Mesenchymal stem cell (in vitro differentiated cells and primary cell): ENCODE data around the gene CCDC50.

Source experiments
- DNase-seq: peaks from one replicate; pipeline ENCODE4 v3.0.0-alpha.2; 2013
- H2AFZ ChIP-seq: one replicate; pipeline ENCODE4 v1.6.1; 2013; ENCODE audit warnings: low read depth, mild to moderate bottlenecking, control low read depth, inconsistent platforms, low read length, moderate library complexity
- H2AK5ac ChIP-seq: 2 replicates; pipeline ENCODE4 v1.6.1; 2013; ENCODE audit warnings: low read length, moderate library complexity, mild to moderate bottlenecking, inconsistent platforms; ENCODE audit not compliant: severe bottlenecking
- H2BK120ac ChIP-seq: one replicate; pipeline ENCODE4 v1.6.1; 2013; ENCODE audit warnings: low read depth, mild to moderate bottlenecking, inconsistent platforms, low read length, moderate library complexity
- H2BK12ac ChIP-seq, 2 experiments: one replicate each; pipeline ENCODE4 v1.6.1; 2013; ENCODE audit warnings: inconsistent platforms in 2 of 2, low read length in 2 of 2, mild to moderate bottlenecking in 2 of 2, moderate library complexity in 2 of 2, control low read depth in 1 of 2
- H2BK15ac ChIP-seq: one replicate; pipeline ENCODE4 v1.6.1; 2013; ENCODE audit warnings: mild to moderate bottlenecking, low read depth, inconsistent platforms; ENCODE audit not compliant: poor library complexity, severe bottlenecking
- H2BK5ac ChIP-seq: 2 replicates; pipeline ENCODE4 v1.6.1; 2013; ENCODE audit warnings: low read depth, mild to moderate bottlenecking, low read length, control low read depth, inconsistent platforms; ENCODE audit not compliant: poor library complexity, severe bottlenecking
- H3K14ac ChIP-seq, 2 experiments: one replicate each; pipeline ENCODE4 v1.6.1; 2013; ENCODE audit warnings: inconsistent platforms in 2 of 2, low read length in 2 of 2, control low read depth in 1 of 2, mild to moderate bottlenecking in 1 of 2, moderate library complexity in 1 of 2
- H3K18ac ChIP-seq, 2 experiments: one replicate each; pipeline ENCODE4 v1.6.1; 2013; ENCODE audit warnings: inconsistent platforms in 2 of 2, low read length in 2 of 2, control low read depth in 1 of 2, low read depth in 1 of 2, mild to moderate bottlenecking in 1 of 2
- H3K23ac ChIP-seq, 2 experiments: one replicate each; pipeline ENCODE4 v1.6.1; 2013; ENCODE audit warnings: inconsistent platforms in 2 of 2, low read length in 2 of 2, mild to moderate bottlenecking in 2 of 2, moderate library complexity in 2 of 2, control low read depth in 1 of 2
- H3K27ac ChIP-seq: 2 replicates; pipeline ENCODE4 v1.5.1; 2013; ENCODE audit warnings: mild to moderate bottlenecking, moderate library complexity, low read length, control low read depth, inconsistent platforms; ENCODE audit not compliant: poor library complexity, severe bottlenecking
- H3K27me3 ChIP-seq, 2 experiments: 2 replicates each; pipeline versions ENCODE4 v1.6.1 to v1.7.0; 2013; ENCODE audit warnings: low read length in 2 of 2, mild to moderate bottlenecking in 2 of 2, moderate library complexity in 2 of 2, control low read depth in 1 of 2, inconsistent platforms in 1 of 2; ENCODE audit not compliant: control insufficient read depth in 1 of 2, insufficient read depth in 1 of 2
- H3K36me3 ChIP-seq, 2 experiments: 2 replicates each; pipeline versions ENCODE4 v1.6.1 to v1.7.0; 2013; ENCODE audit warnings: low read length in 2 of 2, control low read depth in 1 of 2, inconsistent platforms in 1 of 2, low read depth in 1 of 2, mild to moderate bottlenecking in 1 of 2; ENCODE audit not compliant: insufficient read depth in 2 of 2, control insufficient read depth in 1 of 2
- H3K4ac ChIP-seq, 2 experiments: one replicate each; pipeline ENCODE4 v1.6.1; 2013; ENCODE audit warnings: inconsistent platforms in 2 of 2, low read length in 2 of 2, mild to moderate bottlenecking in 2 of 2, moderate library complexity in 2 of 2, control low read depth in 1 of 2, low read depth in 1 of 2
- H3K4me1 ChIP-seq: 2 replicates; pipeline ENCODE4 v1.6.1; 2013; ENCODE audit warnings: low read depth, low read length, control low read depth; ENCODE audit not compliant: control insufficient read depth, insufficient read depth
- H3K4me2 ChIP-seq: 2 replicates; pipeline ENCODE4 v1.6.1; 2013; ENCODE audit warnings: low read length, mild to moderate bottlenecking, inconsistent platforms; ENCODE audit not compliant: poor library complexity, severe bottlenecking
- H3K4me3 ChIP-seq, 2 experiments: 2 replicates each; pipeline versions ENCODE4 v1.5.1 to v1.7.0; 2013; ENCODE audit warnings: low read length in 2 of 2, mild to moderate bottlenecking in 2 of 2, control low read depth in 1 of 2, low read depth in 1 of 2; ENCODE audit not compliant: insufficient read depth in 1 of 2
- H3K79me1 ChIP-seq: replicated peaks from 2 replicates; pipeline ENCODE4 v1.6.1; 2013; ENCODE audit warnings: mild to moderate bottlenecking, control low read depth, low read length, inconsistent platforms; ENCODE audit not compliant: poor library complexity, severe bottlenecking
- H3K9ac ChIP-seq: 2 replicates; pipeline ENCODE4 v1.7.0; 2013; ENCODE audit warnings: mild to moderate bottlenecking, low read length, moderate library complexity
- H3K9me3 ChIP-seq: 2 replicates; pipeline ENCODE4 v1.7.0; 2013; ENCODE audit warnings: mild to moderate bottlenecking, low read length; ENCODE audit not compliant: control insufficient read depth
- H4K8ac ChIP-seq: one replicate; pipeline ENCODE4 v1.6.1; 2013; ENCODE audit warnings: inconsistent platforms, mild to moderate bottlenecking, low read length, moderate library complexity
- H4K91ac ChIP-seq: one replicate; pipeline ENCODE4 v1.6.1; 2013; ENCODE audit warnings: mild to moderate bottlenecking, low read length, inconsistent platforms
- WGBS: methylation state at CpG from one replicate; pipeline ENCODE4 v1.1.7; 2013; ENCODE audit warnings: mixed read lengths; 5-methylcytosine and 5-hydroxymethylcytosine counted together

CCDC50 gene

DNA sequence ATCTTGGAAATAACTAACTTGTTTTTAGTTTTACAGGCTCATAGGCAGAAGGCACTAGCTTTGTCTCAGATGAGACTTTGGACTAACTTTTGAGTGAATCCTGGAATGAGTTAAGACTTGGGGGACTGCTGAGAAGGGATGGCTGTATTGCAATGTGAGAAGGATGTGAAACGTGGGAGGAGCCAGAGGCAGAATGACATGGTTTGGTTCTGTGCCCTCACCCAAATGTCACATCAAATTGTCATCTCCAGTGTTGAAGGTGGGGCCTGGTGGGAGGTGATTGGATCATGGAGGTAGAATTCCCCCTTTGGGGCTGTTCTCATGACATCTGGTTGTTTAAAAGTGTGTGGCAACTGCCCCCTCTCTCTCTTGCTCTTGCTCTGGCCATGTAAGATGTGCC is 28.8 kb upstream of the CCDC50 start:
- peak overlapping the region; percentile 53 for H2AFZ ChIP-seq
- no peaks in the 10 kb centered on the region for H3K4me1 ChIP-seq
- H2BK15ac ChIP-seq, result no peak overlapping the region
- no peaks in the 10 kb centered on the region for H3K27me3 ChIP-seq
- H2BK12ac ChIP-seq, result no peak overlapping the region
- WGBS, result 60% methylated on average over 1 of the region's 1 CpG
- H2AK5ac ChIP-seq, result no peak overlapping the region
- no peak overlapping the region for H2BK5ac ChIP-seq
- H3K9me3 ChIP-seq, result no peaks in the 10 kb centered on the region
- no peak overlapping the region for H3K18ac ChIP-seq
- H4K91ac ChIP-seq, result no peak overlapping the region
- H3K27ac ChIP-seq, result no peak overlapping the region
- H4K8ac ChIP-seq, result no peak overlapping the region
- H3K23ac ChIP-seq, result no peak overlapping the region
- no peak overlapping the region for H3K14ac ChIP-seq
- H3K4me3 ChIP-seq, result no peak overlapping the region
- DNase-seq, result no peak
- no peak overlapping the region for H2BK120ac ChIP-seq
- no peaks in the 10 kb centered on the region for H3K36me3 ChIP-seq
- no peak overlapping the region for H3K9ac ChIP-seq
- no peaks in the 10 kb centered on the region for H3K79me1 ChIP-seq
- H3K4me2 ChIP-seq, result no peak overlapping the region
- no peak overlapping the region for H3K4ac ChIP-seq

DNA sequence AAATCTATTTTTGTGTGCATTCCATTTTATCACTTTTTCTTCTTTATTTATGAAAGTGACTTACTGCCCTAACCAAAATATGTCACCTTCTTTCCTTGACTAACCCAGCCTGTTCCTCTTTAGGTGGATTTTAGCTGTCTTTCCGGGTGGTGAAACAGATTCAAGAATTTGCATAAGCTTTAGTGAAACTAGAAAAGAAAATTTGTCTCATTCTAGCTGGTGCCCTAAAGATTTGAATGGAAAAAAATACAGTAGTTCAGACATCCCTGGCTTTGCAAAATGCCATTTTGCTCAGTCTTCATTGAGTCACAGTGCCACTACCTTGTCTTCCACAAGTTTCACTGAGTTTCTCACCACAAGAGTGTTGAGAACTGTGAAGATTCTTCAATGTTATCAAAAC is 28.2 kb upstream of the CCDC50 start:
- Histone ChIP-seq H2BK5ac (no peak overlapping the region), H3K4me3 (no peak overlapping the region), H3K27me3 (no peaks in the 10 kb centered on the region), H3K4me1 (no peaks in the 10 kb centered on the region), H3K23ac (no peak overlapping the region), H3K27ac (no peak overlapping the region), H3K9ac (no peak overlapping the region), H2BK120ac (no peak overlapping the region), H2AFZ (no peak overlapping the region), H3K18ac (no peak overlapping the region), H4K8ac (no peak overlapping the region), H2AK5ac (no peak overlapping the region), H4K91ac (no peak overlapping the region), H3K36me3 (no peaks in the 10 kb centered on the region), H2BK15ac (no peak overlapping the region), H3K79me1 (no peaks in the 10 kb centered on the region), H3K4ac (no peak overlapping the region), H3K4me2 (no peak overlapping the region), H3K9me3 (no peaks in the 10 kb centered on the region), H2BK12ac (no peak overlapping the region), H3K14ac (no peak overlapping the region)
- WGBS, result 100% methylated on average over 1 of the region's 1 CpG
- DNase-seq, result no peak

DNA sequence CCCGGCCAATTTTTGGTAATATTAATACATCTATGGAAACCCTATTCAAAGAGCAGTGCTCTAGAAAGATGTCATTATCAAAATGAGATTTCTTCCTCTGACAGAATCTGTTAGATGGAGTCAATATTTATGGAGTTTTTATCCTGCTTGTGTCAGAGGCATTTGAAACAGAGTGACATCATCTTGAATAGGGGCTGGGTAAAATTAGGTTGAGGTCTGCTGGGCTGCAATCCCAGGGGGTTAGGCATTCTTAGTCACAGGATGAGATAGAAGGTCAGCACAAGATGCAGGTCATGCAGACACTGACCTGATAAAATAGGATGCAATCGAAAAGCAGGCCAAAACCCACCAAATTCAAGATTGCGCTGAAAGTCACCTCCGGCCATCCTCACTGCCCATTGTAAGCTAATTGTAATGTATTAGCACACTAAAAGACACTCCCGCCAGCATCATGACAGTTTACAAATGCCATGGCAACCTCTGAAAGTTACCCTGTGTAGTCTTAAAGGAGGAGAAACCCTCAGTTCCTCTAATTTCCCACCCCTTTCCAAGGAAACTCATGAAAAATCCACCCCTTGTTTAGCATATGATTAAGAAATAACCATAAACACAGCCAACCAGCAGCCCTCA is 27.3 kb upstream of the CCDC50 start:
- no peak overlapping the region for H3K4ac ChIP-seq
- H2BK12ac ChIP-seq, result no peak overlapping the region
- H3K18ac ChIP-seq, result no peak overlapping the region
- no peak overlapping the region for H2BK5ac ChIP-seq
- H3K23ac ChIP-seq, result no peak overlapping the region
- no peaks in the 10 kb centered on the region for H3K9me3 ChIP-seq
- H3K4me2 ChIP-seq, result no peak overlapping the region
- H2BK120ac ChIP-seq, result no peak overlapping the region
- no peak overlapping the region for H3K27ac ChIP-seq
- no peak overlapping the region for H2AK5ac ChIP-seq
- no peak overlapping the region for H2AFZ ChIP-seq
- WGBS, result 96% methylated on average over 4 of the region's 5 CpGs
- H3K36me3 ChIP-seq, result no peaks in the 10 kb centered on the region
- H3K4me1 ChIP-seq, result no peaks in the 10 kb centered on the region
- no peaks in the 10 kb centered on the region for H3K27me3 ChIP-seq
- H3K79me1 ChIP-seq, result no peaks in the 10 kb centered on the region
- H4K91ac ChIP-seq, result no peak overlapping the region
- no peak overlapping the region for H4K8ac ChIP-seq
- no peak overlapping the region for H3K4me3 ChIP-seq
- no peak overlapping the region for H3K9ac ChIP-seq
- no peak overlapping the region for H2BK15ac ChIP-seq
- no peak for DNase-seq
- no peak overlapping the region for H3K14ac ChIP-seq

DNA sequence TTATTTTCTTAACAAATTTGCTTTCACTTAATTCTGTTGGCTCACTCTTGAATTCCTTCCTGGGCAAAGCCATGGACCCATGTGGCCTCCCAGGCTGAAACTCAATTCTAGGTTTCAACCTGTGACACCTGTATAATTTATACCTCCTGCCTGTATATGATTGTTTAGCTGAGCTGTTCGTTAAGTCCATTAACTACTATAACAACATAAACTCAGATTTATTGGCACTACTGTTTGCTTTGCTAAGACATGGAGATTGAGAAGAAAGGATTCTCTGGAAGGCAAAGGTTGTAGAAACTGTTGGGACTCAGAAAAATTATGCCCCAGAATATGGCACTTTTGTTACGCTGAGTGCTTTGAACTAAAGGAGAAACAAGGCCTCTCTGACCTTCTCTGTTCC is 26.7 kb upstream of the CCDC50 start:
- Histone ChIP-seq H3K4me3 (no peak overlapping the region), H3K27ac (no peak overlapping the region), H3K14ac (no peak overlapping the region), H4K8ac (no peak overlapping the region), H3K79me1 (no peaks in the 10 kb centered on the region), H3K23ac (no peak overlapping the region), H2BK12ac (no peak overlapping the region), H2BK5ac (no peak overlapping the region), H3K27me3 (no peaks in the 10 kb centered on the region), H3K36me3 (no peaks in the 10 kb centered on the region), H4K91ac (no peak overlapping the region), H2AK5ac (no peak overlapping the region), H3K4me1 (no peaks in the 10 kb centered on the region), H3K4ac (no peak overlapping the region), H3K9me3 (no peaks in the 10 kb centered on the region), H3K4me2 (no peak overlapping the region), H3K18ac (no peak overlapping the region), H2BK120ac (no peak overlapping the region), H2BK15ac (no peak overlapping the region), H2AFZ (no peak overlapping the region), H3K9ac (no peak overlapping the region)
- 100% methylated on average over 1 of the region's 2 CpGs for WGBS
- DNase-seq, result no peak
